ENCODE measurements around the gene AGBL1.

DNA sequence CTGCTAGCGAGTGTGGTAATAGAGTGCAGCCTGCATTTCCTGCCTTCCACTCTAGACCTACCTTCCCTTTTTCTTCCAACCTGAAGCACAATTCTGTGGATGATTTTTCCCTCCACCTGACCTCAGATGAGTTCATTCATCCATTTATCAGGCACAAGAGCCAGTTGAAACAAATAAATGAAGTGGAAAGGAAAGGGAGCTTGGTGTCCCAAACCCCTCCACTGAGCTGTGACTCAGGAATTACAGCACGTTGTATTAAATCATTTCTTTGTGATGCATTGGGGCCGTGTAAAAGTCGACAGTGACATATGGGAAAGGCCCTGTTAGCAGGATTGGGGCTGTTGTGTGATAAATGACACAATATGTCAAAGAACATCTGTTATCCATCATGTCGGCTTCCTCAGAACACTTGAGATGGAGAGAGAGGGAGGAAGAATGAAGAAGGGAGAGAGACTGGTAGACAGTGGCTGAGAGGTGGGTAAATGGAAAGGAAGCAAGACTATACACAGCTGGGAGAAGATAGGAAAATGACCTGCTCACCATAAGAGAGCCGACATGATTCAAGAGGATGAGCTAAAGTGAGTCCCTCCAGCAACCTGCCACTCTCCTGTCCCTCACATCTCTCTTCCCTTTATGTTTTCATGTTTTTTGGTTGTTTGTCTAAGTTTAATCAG is 366.0 kb downstream of the AGBL1 start:
- TF ChIP-seq, protein P1, sequence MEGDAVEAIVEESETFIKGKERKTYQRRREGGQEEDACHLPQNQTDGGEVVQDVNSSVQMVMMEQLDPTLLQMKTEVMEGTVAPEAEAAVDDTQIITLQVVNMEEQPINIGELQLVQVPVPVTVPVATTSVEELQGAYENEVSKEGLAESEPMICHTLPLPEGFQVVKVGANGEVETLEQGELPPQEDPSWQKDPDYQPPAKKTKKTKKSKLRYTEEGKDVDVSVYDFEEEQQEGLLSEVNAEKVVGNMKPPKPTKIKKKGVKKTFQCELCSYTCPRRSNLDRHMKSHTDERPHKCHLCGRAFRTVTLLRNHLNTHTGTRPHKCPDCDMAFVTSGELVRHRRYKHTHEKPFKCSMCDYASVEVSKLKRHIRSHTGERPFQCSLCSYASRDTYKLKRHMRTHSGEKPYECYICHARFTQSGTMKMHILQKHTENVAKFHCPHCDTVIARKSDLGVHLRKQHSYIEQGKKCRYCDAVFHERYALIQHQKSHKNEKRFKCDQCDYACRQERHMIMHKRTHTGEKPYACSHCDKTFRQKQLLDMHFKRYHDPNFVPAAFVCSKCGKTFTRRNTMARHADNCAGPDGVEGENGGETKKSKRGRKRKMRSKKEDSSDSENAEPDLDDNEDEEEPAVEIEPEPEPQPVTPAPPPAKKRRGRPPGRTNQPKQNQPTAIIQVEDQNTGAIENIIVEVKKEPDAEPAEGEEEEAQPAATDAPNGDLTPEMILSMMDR (optimal IDR thresholded peaks at IDR 0.05 in 1 of 3, IDR thresholded peaks at IDR 0.05 in 1 of 3, conservative IDR thresholded peaks at IDR 0.05 in 1 of 3; ENCODE audit: extremely low read depth in 1 of 3, insufficient read depth in 2 of 3, low read length in 3 of 3), result no peak
- TF ChIP-seq EZH2 (IDR thresholded peaks at IDR 0.05; ENCODE audit: low read length), result no peak
